ENCODE results near the gene OPN3.
"Not testable (repeated sequence)": the region's sequence is repeated elsewhere in the genome, so short reads cannot be mapped to it uniquely, and the experiment has no call there.

Gene OPN3

GRCh38 chr1:241678536-241678935, 38.4 kb upstream of the OPN3 start:
- no peak for TF ChIP-seq CTCF (IDR thresholded peaks at IDR 0.05; ENCODE audit: borderline replicate concordance, insufficient read depth, low read depth, low read length)
- no peak overlapping the region for H3K4me3 ChIP-seq (ENCODE audit: low read depth, low read length)

DNA sequence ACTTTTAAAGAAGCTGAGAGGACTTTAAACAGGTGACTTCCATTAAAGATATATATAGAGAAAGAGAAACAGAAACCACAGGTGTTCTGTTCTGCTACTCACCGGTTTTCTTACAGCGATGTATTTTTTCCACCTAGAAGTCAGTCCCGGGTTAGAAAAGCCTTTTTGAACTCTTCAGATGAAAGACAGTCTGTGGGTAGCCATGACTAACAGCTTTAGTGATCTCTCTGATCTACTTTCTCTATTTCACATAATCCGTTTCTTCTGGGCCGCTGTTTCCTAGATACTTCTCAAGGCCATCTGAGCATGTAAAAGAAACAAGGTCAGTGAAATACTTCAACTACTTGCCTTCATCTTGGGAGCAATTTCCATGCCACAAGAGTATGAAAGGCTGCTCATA, 37.0 kb upstream of the OPN3 start:
- TF ChIP-seq CTCF (IDR thresholded peaks at IDR 0.05; ENCODE audit: borderline replicate concordance, insufficient read depth, low read depth, low read length): no peak
- no peak overlapping the region for H3K4me3 ChIP-seq (ENCODE audit: low read depth, low read length)

- H3K4me3 ChIP-seq (ENCODE audit: low read depth, low read length): no peak overlapping the region
- TF ChIP-seq CTCF (IDR thresholded peaks at IDR 0.05; ENCODE audit: borderline replicate concordance, insufficient read depth, low read depth, low read length): no peak
These were observed 35.8 kb upstream of the OPN3 start for GRCh38 chr1:241675983-241676382.

GRCh38 chr1:241674805-241675384, 34.7 kb upstream of the OPN3 start:
- no peak for TF ChIP-seq CTCF (IDR thresholded peaks at IDR 0.05; ENCODE audit: borderline replicate concordance, insufficient read depth, low read depth, low read length)

GRCh38 chr1:241672301-241672700, 32.1 kb upstream of the OPN3 start:
- no peak overlapping the region for H3K4me3 ChIP-seq (ENCODE audit: low read depth, low read length)
- no peak for TF ChIP-seq CTCF (IDR thresholded peaks at IDR 0.05; ENCODE audit: borderline replicate concordance, insufficient read depth, low read depth, low read length)

More at GRCh38 chr1:241674805-241675384, 34.7 kb upstream of the OPN3 start:
- no peak overlapping the region for H3K4me3 ChIP-seq (ENCODE audit: low read depth, low read length)

GRCh38 chr1:241666419-241666818, 26.2 kb upstream of the OPN3 start:
- no peak for TF ChIP-seq CTCF (IDR thresholded peaks at IDR 0.05; ENCODE audit: borderline replicate concordance, insufficient read depth, low read depth, low read length)
- H3K4me3 ChIP-seq (ENCODE audit: low read depth, low read length): no peak overlapping the region

- H3K4me3 ChIP-seq (ENCODE audit: low read depth, low read length): no peak overlapping the region
- TF ChIP-seq CTCF (IDR thresholded peaks at IDR 0.05; ENCODE audit: borderline replicate concordance, insufficient read depth, low read depth, low read length): no peak
These were observed 20.3 kb upstream of the OPN3 start for GRCh38 chr1:241660424-241660972.

- not testable (repeated sequence) for H3K4me3 ChIP-seq (ENCODE audit: low read depth, low read length)
These were observed 18.8 kb upstream of the OPN3 start for GRCh38 chr1:241659016-241659415.
